ENCODE results near the gene DHX32. TPM values are rescaled to one million over a fixed set of nuclear protein-coding genes. Genes with fewer than 3 reads are reported as not detected.

Gene DHX32
- polyA plus RNA-seq, 1 donor (not counting 4 experiments of a cell fraction or from before 2014, with no cell fraction given) = 48.3 TPM

DNA sequence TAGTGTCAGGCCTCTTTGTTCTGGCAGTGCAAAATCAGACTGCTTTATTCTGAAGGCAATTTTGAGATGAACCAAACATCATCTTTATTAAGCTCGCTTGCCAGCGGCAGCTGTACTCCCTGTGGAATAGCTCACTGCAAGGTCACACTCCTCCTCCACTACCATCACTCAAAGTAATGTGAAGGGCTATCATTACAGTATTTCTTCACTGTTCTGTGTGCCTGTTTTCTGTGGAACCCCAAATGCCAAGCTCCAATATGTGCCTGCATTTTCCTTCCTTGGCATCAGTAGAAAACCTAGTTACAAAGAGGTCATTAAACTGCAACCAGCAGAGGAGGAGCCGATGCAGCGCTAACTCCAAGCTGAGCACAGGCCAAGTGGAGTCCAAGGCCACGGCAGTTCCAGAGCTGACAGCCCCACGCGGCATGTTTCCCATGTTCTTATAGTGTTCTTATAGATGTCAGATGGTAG is 36.3 kb downstream of the DHX32 start:
- H3K9me3 ChIP-seq (ENCODE audit: control insufficient read depth, low read depth, low read length) = no peaks in the 10 kb centered on the region
- no peaks in the 10 kb centered on the region for H3K27me3 ChIP-seq (ENCODE audit: control insufficient read depth, extremely low read depth, insufficient read depth, low read length)
- H3K27ac ChIP-seq (ENCODE audit: control insufficient read depth, insufficient read depth, low read length) = no peak overlapping the region
- DNase-seq (ENCODE audit: low read depth, low spot score) (no peak), FAIRE-seq (no peak)
- H2AFZ ChIP-seq (ENCODE audit: control insufficient read depth, low read length) = no peak overlapping the region
- no peak overlapping the region for H3K9ac ChIP-seq (ENCODE audit: control insufficient read depth, extremely low read depth, insufficient read depth, low read length)
- peaks cover 17 to 28% of the 10 kb centered on the region in 2 experiments for H3K36me3 ChIP-seq (ENCODE audit: control insufficient read depth in 2 of 2, extremely low read depth in 1 of 2, insufficient read depth in 2 of 2, low read length in 2 of 2)
- dilution Hi-C loops (cut with MboI; ENCODE audit: extremely low pct_ligation_motif_present, low sequenced_read_pairs) = no loop called here
- no peak overlapping the region for H3K4me2 ChIP-seq (ENCODE audit: control insufficient read depth, extremely low read depth, insufficient read depth, low read depth, low read length)
- no peak for TF ChIP-seq EZH2 (IDR thresholded peaks at IDR 0.05; ENCODE audit: low read length)
- TF ChIP-seq, protein P1, sequence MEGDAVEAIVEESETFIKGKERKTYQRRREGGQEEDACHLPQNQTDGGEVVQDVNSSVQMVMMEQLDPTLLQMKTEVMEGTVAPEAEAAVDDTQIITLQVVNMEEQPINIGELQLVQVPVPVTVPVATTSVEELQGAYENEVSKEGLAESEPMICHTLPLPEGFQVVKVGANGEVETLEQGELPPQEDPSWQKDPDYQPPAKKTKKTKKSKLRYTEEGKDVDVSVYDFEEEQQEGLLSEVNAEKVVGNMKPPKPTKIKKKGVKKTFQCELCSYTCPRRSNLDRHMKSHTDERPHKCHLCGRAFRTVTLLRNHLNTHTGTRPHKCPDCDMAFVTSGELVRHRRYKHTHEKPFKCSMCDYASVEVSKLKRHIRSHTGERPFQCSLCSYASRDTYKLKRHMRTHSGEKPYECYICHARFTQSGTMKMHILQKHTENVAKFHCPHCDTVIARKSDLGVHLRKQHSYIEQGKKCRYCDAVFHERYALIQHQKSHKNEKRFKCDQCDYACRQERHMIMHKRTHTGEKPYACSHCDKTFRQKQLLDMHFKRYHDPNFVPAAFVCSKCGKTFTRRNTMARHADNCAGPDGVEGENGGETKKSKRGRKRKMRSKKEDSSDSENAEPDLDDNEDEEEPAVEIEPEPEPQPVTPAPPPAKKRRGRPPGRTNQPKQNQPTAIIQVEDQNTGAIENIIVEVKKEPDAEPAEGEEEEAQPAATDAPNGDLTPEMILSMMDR (optimal IDR thresholded peaks at IDR 0.05 in 1 of 3, IDR thresholded peaks at IDR 0.05 in 1 of 3, conservative IDR thresholded peaks at IDR 0.05 in 1 of 3; ENCODE audit: extremely low read depth in 1 of 3, insufficient read depth in 2 of 3, low read length in 3 of 3) = no peak
- no peaks in the 10 kb centered on the region for H3K79me2 ChIP-seq (ENCODE audit: control insufficient read depth, insufficient read depth, low read length)
- H3K4me1 ChIP-seq (ENCODE audit: control insufficient read depth, extremely low read depth, insufficient read depth, low read length) = no peaks in the 10 kb centered on the region
- H4K20me1 ChIP-seq (ENCODE audit: control insufficient read depth, extremely low read depth, insufficient read depth, low read length) = no peaks in the 10 kb centered on the region
- H3K9me1 ChIP-seq (ENCODE audit: control insufficient read depth, extremely low read depth, insufficient read depth, low read length) = no peaks in the 10 kb centered on the region
- no peak overlapping the region for H3K4me3 ChIP-seq (ENCODE audit: control insufficient read depth in 2 of 3, extremely low read depth in 1 of 3, insufficient read depth in 2 of 3, low read depth in 1 of 3, low read length in 3 of 3)

DNA sequence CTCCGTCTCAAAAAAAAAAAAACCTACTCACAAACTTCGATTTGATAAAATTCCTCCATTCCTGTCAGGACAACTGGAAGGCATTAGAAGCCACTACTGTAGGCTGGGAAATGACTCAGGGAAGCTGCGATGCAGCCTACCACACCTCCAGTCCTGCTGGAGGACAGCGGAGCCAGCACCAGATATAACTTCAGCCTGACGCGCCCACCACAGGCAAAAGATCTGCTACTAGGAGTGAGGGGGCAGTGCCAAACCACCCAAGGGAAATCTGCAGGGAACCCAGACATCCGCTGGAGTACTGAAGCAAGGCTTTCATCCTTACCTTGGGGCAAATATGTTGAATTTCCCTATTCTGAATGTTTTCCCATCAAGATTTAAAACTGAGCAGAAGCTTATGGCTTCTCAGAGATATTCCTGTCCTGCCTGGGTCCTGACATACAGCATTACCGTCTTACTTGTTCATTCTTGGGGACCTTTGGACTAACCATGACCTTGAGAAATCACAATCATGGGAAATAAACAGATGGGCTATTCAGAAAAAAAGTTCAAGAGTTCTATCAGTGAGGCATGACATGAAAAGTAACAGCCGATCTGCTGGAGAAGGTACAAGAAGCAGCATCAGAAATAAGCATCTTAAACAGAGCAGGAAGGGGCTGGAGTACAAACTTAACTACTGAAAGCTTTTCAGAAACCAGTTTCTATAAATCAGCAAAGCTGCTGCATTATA is 37.3 kb downstream of the DHX32 start:
- Histone ChIP-seq H3K4me2 (ENCODE audit: control insufficient read depth, extremely low read depth, insufficient read depth, low read depth, low read length) (no peak overlapping the region), H3K4me3 (ENCODE audit: control insufficient read depth in 2 of 3, extremely low read depth in 1 of 3, insufficient read depth in 2 of 3, low read depth in 1 of 3, low read length in 3 of 3) (no peak overlapping the region), H3K36me3 (ENCODE audit: control insufficient read depth in 2 of 2, extremely low read depth in 1 of 2, insufficient read depth in 2 of 2, low read length in 2 of 2) (peaks cover 26 to 34% of the 10 kb centered on the region in 2 experiments), H3K79me2 (ENCODE audit: control insufficient read depth, insufficient read depth, low read length) (no peaks in the 10 kb centered on the region), H3K27ac (ENCODE audit: control insufficient read depth, insufficient read depth, low read length) (no peak overlapping the region), H3K4me1 (ENCODE audit: control insufficient read depth, extremely low read depth, insufficient read depth, low read length) (no peaks in the 10 kb centered on the region), H4K20me1 (ENCODE audit: control insufficient read depth, extremely low read depth, insufficient read depth, low read length) (no peaks in the 10 kb centered on the region), H3K27me3 (ENCODE audit: control insufficient read depth, extremely low read depth, insufficient read depth, low read length) (no peaks in the 10 kb centered on the region), H3K9me3 (ENCODE audit: control insufficient read depth, low read depth, low read length) (no peaks in the 10 kb centered on the region), H3K9me1 (ENCODE audit: control insufficient read depth, extremely low read depth, insufficient read depth, low read length) (no peaks in the 10 kb centered on the region), H3K9ac (ENCODE audit: control insufficient read depth, extremely low read depth, insufficient read depth, low read length) (no peak overlapping the region), H2AFZ (ENCODE audit: control insufficient read depth, low read length) (no peak overlapping the region)
- DNase-seq (ENCODE audit: low read depth, low spot score) (no peak), FAIRE-seq (no peak)
- TF ChIP-seq, protein P1 (optimal IDR thresholded peaks at IDR 0.05 in 1 of 3, IDR thresholded peaks at IDR 0.05 in 1 of 3, conservative IDR thresholded peaks at IDR 0.05 in 1 of 3; ENCODE audit: extremely low read depth in 1 of 3, insufficient read depth in 2 of 3, low read length in 3 of 3) = no peak
- no peak for TF ChIP-seq EZH2 (IDR thresholded peaks at IDR 0.05; ENCODE audit: low read length)
- dilution Hi-C loops (cut with MboI; ENCODE audit: extremely low pct_ligation_motif_present, low sequenced_read_pairs) = no loop called here
